HG03196 (cell line): ENCODE measurements around the gene DCUN1D1.

Experiments
- ATAC-seq: cut with Tn5 transposase; IDR thresholded peaks from one replicate; pipeline ENCODE4 v1.9.1; 2021; ENCODE audit not compliant: unreplicated experiment

DCUN1D1 gene

DNA sequence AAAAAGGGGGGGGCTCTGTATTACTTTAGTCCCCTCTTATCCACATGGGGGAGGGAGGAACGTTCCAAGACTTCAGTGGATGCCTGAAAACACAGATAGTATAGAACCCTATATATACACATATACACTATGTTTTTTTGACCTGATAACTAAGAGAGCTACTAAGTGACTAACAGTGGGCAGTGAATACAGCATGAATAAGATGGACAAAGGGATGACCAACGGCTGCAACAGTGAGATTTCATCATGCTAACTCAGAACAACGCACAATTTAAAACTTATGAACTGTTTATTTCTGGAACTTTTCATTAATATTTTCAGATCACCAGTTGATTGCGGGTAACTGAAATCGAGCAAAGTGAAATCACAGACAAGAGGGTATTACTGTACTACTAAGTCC lies 7.3 kb downstream of the DCUN1D1 start:
- ATAC-seq = no peak

DNA sequence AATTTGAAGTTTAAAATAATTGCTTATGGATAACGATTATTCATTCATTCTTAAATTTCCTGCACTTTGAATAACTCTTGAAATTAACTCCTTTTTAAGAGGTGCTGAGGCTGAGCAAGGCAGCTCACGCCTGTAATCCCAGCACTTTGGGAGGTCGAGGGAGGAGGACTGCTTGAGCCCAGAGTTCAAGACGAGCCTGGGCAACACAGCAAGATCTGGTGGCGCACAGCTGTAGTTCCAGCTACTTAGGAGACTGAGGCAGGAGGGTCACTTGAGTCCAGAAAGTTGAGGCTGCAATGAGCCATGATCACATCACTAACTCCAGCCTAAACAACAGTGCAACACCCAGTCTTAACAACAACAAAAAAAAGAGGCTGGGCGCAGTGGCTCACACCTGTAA lies 8.0 kb downstream of the DCUN1D1 start:
- ATAC-seq = no peak

- ATAC-seq = peak; percentile 52
Measured at GRCh38 chr3:182971637-182972036, 8.7 kb downstream of the DCUN1D1 start.

- no peak for ATAC-seq
Measured at GRCh38 chr3:182970811-182971418, 9.4 kb downstream of the DCUN1D1 start.

DNA sequence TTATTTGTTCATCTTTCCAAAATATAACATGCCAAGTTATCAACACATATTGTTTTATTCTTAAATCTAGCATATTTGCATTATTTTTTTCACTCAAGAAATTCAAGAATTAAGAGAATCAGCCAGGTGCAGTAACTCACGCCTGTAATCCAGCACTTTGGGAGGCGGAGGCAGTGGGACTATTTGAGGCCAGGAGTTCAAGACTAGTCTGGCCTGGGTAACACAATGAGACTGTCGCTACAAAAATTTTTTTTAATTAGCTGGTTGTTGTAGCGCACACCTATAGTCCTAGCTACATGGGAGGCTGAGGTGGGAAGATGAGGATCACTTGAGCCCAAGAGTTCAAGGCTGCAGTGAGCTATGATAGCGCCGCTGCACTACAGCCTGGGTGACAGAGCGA lies 10.5 kb downstream of the DCUN1D1 start:
- ATAC-seq = no peak

GRCh38 chr3:182969277-182969676 lies 11.1 kb downstream of the DCUN1D1 start:
- ATAC-seq = no peak

DNA sequence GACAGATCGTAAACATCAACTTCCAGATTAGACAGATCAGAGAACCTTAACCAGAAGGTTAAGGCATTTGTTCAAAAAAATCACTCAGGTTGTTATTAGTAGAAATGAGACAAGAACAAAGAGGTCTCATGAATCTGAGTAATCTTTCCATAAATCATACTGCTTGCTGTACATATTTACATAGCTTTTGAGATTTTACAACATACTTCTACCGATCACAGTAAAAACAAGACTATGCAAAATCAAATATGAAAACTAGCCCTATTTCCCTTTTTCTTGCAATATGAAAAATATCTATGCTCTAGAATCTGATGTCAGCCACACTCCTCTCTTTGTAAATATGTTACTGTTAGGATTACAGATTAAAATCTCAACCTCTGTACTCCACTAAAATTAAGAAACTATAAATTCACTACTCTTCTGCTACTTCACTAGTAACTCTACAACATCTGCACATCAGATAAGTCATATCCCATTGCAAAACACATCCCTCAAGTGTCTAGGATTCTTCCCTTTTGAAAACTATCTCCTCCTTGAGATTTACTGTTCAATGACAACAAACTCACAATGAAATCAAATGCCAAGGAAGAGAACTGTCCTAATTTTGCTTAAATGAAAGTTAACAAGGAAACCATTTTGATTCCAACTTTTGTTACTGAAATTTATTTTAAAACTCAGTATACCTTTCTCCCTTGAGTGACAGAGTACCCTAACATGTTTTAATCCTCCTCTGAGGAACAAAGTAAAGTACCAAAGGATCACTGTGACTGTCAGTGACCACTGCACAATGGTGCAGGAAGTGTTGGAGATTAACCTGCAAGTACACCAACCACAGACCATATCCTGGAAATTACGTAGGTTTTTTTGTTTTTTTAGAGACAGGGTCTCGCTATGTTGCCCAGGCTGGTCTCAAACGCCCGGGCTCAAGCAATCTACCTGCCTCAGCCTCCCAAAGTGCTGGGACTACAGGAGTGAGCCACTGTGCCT lies 12.8 kb downstream of the DCUN1D1 start:
- peak; percentile 48 for ATAC-seq

- no peak for ATAC-seq
Measured at GRCh38 chr3:182965861-182966366, 14.4 kb downstream of the DCUN1D1 start.

DNA sequence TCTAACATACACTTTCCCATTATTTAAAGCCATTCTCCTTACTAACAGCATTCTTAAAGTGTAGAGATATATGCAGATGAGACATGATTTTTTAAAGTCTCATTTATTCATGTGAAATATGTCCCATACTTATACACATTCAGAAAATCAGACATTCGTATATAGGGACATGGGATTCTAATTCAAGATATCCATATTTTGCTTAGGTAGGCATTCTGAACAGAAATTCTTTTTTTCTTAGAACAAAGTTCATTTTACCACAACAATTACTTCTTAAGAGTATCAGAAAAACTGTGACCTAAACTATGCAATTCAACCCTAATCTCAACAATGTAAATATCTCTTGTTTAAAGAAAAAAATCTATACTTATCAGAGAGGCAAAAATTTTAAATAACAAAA lies 16.2 kb downstream of the DCUN1D1 start:
- no peak for ATAC-seq

DNA sequence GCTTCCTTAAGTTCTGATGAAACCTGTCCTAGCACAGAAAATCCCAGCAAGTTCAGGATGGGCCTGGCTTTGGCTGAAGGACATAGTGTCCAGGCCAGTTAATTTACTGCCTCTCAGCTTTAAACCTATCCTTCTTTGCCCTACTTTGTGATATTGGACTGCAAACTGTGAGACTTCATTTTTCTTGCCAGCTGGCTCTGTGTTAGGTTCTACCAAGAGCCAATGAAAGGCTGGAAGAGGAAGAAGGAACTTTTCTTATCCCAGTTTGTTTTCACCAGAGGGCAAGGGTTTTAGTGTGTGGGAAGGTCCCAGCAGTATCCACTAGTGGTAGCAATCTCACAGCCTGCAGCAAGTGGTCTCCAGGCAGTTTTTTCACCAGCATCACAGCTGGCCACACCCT lies 18.2 kb downstream of the DCUN1D1 start:
- no peak for ATAC-seq

DNA sequence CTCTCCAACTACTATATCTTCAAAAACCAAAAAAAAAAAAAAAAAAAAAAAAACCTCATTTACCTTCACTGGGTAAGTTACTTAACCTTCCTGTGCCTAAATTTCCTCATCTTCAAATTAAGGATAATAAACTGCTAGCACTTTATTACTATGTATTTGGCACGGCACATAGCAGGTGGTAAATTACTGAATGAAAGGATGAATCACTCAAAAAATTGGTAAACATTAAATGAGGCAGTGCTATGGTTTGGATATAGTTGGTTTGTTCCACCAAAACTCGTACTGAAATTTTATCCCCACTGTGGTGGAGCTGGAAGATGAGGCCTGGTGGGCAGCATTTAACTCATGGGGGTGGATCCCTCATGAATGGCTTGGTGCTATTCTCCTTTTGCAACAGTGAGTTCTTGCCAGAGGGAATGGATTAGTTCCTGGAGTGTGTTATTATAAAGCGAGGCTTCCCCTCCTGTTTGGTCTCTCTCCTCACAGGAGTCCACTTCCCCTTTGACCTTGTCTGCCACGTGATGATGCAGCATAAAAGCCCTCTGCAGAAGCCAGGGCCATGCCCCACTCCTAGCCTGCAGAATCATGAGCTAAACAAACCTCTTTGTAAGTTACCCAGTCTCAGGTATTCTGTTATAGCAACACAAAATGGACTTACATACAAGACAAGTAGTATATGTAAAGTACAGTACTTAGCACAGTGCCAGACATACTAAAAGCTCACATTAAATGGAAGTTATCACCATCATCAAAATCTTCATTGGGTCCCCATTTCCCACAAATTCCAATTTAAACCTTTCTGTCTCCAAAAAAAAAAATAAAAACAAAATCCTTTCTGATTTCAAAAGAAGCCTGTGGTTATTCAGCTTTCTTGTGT lies 20.6 kb downstream of the DCUN1D1 start:
- no peak for ATAC-seq

DNA sequence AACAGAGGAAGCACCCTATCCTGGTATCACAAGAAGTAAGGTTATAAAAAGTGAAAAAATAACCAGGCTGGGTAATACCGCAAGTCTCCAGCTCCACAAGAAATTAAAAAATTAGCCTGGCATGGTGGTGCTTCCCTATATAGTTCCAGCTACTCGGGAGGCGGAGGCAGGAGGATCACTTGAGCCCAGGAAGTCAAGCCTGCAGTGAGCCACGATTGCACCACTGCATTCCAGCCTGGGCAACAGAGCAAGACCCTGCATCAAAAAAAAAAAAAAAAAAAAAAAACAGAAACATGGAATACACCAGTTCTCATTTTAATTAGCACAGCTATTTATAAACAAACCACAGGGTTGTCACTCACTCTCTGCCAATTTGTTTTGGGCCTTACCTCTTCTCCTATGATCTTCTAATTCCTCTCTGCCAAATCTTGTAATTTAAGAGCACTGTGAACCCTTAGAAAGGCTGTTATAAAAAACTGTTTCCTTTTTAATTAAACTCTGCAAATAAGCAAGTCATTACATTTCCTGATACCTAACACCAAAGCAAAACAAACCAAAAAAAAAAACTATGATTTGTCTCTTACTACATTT lies 22.6 kb downstream of the DCUN1D1 start:
- ATAC-seq = no peak

DNA sequence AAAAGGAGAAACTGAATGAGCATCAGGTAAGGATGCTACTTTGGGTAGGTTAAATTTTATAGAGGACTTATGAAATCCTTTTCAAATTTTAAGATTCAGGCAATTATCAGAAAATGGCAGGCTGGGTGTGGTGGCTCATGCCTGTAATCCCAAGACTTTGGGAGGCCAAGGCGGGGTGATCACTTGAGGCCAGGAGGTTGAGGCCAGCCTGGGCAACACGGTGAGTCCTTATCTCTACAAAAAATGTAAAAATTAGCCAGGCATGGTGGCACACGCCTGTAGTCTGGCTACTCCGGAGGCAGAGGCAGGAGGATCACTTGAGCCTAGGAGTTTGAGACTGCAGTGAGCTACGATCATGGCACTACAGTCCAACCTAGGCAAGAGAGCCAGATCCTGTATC lies 23.1 kb downstream of the DCUN1D1 start:
- ATAC-seq = no peak

DNA sequence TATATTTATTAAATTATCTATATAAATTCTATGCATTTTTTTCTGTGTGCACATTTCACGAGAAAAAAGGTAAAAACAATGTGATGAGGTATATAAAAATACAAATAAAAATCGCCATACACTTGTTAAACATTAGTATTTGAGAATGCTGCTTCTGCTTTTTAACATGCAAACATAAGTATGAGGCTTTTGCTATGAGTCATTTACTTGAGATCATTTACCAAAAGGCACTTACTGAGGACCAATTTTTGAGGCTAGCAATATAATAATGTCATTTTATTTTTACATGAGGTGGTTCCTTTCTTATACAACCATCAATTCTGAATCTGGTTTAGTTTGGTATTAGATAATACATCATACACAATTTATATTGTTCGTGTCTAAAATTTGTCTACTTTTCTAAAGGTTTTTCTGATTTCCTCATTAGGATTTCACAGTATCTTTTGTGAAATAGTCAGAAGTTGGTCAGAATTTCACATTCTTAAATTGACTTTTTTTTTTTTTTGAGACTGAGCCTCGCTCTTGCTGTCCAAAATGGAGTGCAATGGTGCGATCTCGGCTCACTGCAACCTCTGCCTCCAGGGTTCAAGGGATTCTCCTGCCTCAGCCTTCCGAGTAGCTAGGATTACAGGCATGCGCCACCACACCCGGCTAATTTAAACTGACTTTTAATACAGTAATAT lies 25.6 kb downstream of the DCUN1D1 start:
- ATAC-seq = peak; percentile 78

- no peak for ATAC-seq
Measured at GRCh38 chr3:182949688-182950087, 30.6 kb downstream of the DCUN1D1 start.

DNA sequence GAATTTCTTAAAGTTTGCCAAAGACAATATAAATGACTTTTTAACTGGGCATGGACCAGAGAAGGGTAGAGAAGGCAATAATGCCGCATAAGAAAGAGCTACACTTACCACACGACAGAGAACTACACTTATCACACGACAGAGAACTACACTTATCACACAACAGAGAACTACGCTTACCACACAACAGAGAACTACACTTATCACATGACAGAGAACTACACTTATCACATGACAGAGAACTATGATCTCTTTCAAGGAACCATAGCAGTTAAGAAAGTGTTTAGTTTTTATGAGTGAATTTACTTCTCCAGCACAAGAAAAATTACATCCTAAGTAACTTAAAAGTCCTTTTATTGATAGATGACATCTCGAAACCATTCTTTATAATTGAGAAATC lies 32.0 kb downstream of the DCUN1D1 start:
- no peak for ATAC-seq

GRCh38 chr3:182947888-182948287 lies 32.5 kb downstream of the DCUN1D1 start:
- no peak for ATAC-seq

- ATAC-seq = no peak
Measured at GRCh38 chr3:182941719-182942118, 38.6 kb downstream of the DCUN1D1 start.

GRCh38 chr3:182940266-182940808 lies 40.0 kb downstream of the DCUN1D1 start:
- no peak for ATAC-seq
